ENCODE data around the gene NCAM1. TPM values are rescaled to one million over a fixed set of nuclear protein-coding genes. Genes with fewer than 3 reads are reported as not detected.
A peak's percentile ranks its signal among the peaks of the same experiment; 100 is the strongest.

NCAM1 gene
- total RNA-seq, 1 experiment from 2014 or later: 0.95 TPM

DNA sequence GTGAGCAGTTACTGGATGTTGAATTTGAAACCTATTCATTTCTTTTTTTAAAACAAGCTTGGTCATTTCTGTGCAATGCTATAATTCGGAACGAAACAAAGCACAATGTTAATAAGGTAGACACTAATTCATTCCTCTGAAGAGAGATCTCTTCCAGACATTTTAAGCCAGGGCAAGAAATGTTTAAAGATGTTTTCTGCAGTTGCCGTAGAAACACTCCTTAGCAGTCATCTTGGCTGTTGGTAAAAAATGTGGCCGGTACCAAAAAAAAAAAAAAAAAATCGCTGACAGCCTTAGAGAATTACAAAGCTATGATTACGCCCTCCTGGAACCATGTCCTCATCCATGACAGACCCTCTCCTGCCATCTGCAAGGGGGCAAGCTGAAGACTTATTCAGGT lies 286.7 kb downstream of the NCAM1 start:
- Mint-ChIP-seq H3K27ac (ENCODE audit: unreplicated experiment) (no peak overlapping the region), H3K36me3 (ENCODE audit: insufficient read depth, unreplicated experiment) (no peaks in the 10 kb centered on the region), H3K27me3 (ENCODE audit: insufficient read depth, unreplicated experiment) (peaks cover 48% of the 10 kb centered on the region), H3K4me3 (ENCODE audit: unreplicated experiment) (no peak overlapping the region), H3K4me1 (ENCODE audit: low read depth, unreplicated experiment) (no peaks in the 10 kb centered on the region), H3K9me3 (ENCODE audit: unreplicated experiment) (no peaks in the 10 kb centered on the region)
- no peak for DNase-seq
- TF ChIP-seq, protein P1, sequence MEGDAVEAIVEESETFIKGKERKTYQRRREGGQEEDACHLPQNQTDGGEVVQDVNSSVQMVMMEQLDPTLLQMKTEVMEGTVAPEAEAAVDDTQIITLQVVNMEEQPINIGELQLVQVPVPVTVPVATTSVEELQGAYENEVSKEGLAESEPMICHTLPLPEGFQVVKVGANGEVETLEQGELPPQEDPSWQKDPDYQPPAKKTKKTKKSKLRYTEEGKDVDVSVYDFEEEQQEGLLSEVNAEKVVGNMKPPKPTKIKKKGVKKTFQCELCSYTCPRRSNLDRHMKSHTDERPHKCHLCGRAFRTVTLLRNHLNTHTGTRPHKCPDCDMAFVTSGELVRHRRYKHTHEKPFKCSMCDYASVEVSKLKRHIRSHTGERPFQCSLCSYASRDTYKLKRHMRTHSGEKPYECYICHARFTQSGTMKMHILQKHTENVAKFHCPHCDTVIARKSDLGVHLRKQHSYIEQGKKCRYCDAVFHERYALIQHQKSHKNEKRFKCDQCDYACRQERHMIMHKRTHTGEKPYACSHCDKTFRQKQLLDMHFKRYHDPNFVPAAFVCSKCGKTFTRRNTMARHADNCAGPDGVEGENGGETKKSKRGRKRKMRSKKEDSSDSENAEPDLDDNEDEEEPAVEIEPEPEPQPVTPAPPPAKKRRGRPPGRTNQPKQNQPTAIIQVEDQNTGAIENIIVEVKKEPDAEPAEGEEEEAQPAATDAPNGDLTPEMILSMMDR (IDR thresholded peaks at IDR 0.05; ENCODE audit: insufficient read depth in 1 of 2, low read depth in 1 of 2, low read length in 1 of 2, severe bottlenecking in 1 of 2, unreplicated experiment in 1 of 2): no peak
- Histone ChIP-seq H3K4me3 (ENCODE audit: low read depth, low read length) (no peak overlapping the region), H3K4me1 (no peaks in the 10 kb centered on the region), H3K27me3 (replicated peaks; ENCODE audit: control insufficient read depth, insufficient read depth, low read length) (peaks cover 9% of the 10 kb centered on the region; the same call in 1 of the 2 replicates), H3K9me3 (no peaks in the 10 kb centered on the region), H3K36me3 (ENCODE audit: control insufficient read depth, insufficient read depth, low read length) (no peaks in the 10 kb centered on the region)
- CTCF ChIA-PET: interaction anchor here (0.8 to 1.2 kb wide), 2 partner anchors 42 to 660 kb away, joined by 3 read pairs; no protein-coding TSS in a partner anchor
- POLR2A ChIA-PET: no interaction called here
- BruUV-seq (replicated peaks): no TSS peak
- intact Hi-C loops (cut with micrococcal nuclease; ENCODE audit: unreplicated experiment): no loop called here

DNA sequence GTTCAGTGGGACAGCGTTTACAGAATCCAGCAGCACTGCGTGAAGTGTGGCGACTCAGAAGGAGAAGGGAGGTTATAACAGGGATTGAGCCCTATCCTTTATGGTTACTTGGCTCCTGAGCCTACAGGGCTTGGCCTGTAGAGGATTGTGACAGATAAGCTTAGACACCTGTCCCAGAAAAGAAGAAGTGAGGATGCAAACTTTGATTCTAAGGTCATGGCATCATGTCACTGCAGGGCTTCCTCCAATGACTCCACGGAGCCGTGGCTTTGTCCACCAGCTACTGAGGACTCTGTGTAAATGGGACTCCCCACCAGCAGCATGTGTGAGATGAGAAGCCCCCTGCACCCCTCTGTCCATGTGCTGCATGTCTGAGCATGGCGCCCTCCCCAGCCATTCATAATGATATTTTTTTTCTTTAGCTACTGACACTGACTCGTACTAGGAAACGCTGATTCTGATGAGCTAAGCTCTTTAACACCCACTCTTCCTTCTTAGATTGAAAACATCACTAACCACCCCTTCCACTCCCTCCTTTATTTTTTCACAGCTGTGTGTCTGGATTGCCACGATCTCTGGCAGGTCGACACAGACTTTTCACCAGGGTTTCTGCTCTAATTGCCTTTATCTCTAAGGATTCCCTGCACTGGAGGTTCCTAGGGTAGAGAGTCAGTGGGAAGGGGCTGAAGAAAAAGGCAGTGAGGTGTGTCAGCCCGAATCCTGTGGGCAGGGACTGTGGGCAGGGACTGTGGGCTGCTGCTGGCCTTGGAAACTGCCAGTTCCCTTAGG lies 287.7 kb downstream of the NCAM1 start:
- Histone ChIP-seq H3K9me3 (no peaks in the 10 kb centered on the region), H3K36me3 (ENCODE audit: control insufficient read depth, insufficient read depth, low read length) (no peaks in the 10 kb centered on the region), H3K27me3 (replicated peaks; ENCODE audit: control insufficient read depth, insufficient read depth, low read length) (peaks cover 6% of the 10 kb centered on the region; the same call in 1 of the 2 replicates), H3K4me3 (ENCODE audit: low read depth, low read length) (no peak overlapping the region), H3K4me1 (no peaks in the 10 kb centered on the region)
- no peak for DNase-seq
- H3K4me3 Mint-ChIP-seq (ENCODE audit: unreplicated experiment): no peak overlapping the region
- no peaks in the 10 kb centered on the region for H3K36me3 Mint-ChIP-seq (ENCODE audit: insufficient read depth, unreplicated experiment)
- ChIA-PET POLR2A (no interaction called here), CTCF (interaction anchor here (0.8 to 1.4 kb wide), 3 partner anchors 9 to 660 kb away, joined by 3 to 6 read pairs (median 3); no protein-coding TSS in a partner anchor)
- no peaks in the 10 kb centered on the region for H3K9me3 Mint-ChIP-seq (ENCODE audit: unreplicated experiment)
- H3K27me3 Mint-ChIP-seq (ENCODE audit: insufficient read depth, unreplicated experiment): peaks cover 48% of the 10 kb centered on the region
- no TSS peak for BruUV-seq (replicated peaks)
- H3K27ac Mint-ChIP-seq (ENCODE audit: unreplicated experiment): no peak overlapping the region
- no peaks in the 10 kb centered on the region for H3K4me1 Mint-ChIP-seq (ENCODE audit: low read depth, unreplicated experiment)
- intact Hi-C loops (cut with micrococcal nuclease; ENCODE audit: unreplicated experiment): no loop called here
- TF ChIP-seq, protein P1 (IDR thresholded peaks at IDR 0.05; ENCODE audit: insufficient read depth in 1 of 2, low read depth in 1 of 2, low read length in 1 of 2, severe bottlenecking in 1 of 2, unreplicated experiment in 1 of 2): no peak

DNA sequence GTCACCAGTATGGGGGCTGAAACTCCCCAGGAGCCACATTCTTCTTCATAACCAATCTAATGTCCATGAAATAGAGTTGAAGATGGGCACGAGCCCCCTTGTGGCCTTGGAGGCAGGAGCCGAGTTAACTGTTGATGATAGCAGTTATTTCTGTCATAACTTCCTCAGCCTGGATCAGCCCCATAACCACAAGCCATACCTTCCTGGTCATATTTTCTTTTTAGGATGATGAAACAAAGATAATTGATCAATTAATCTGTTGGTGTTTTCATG lies 288.2 kb downstream of the NCAM1 start:
- Mint-ChIP-seq H3K27me3 (ENCODE audit: insufficient read depth, unreplicated experiment) (peaks cover 50% of the 10 kb centered on the region), H3K27ac (ENCODE audit: unreplicated experiment) (no peak overlapping the region), H3K4me1 (ENCODE audit: low read depth, unreplicated experiment) (no peaks in the 10 kb centered on the region), H3K36me3 (ENCODE audit: insufficient read depth, unreplicated experiment) (no peaks in the 10 kb centered on the region), H3K4me3 (ENCODE audit: unreplicated experiment) (no peak overlapping the region), H3K9me3 (ENCODE audit: unreplicated experiment) (no peaks in the 10 kb centered on the region)
- H3K36me3 ChIP-seq (ENCODE audit: control insufficient read depth, insufficient read depth, low read length): no peaks in the 10 kb centered on the region
- no TSS peak for BruUV-seq (replicated peaks)
- no peaks in the 10 kb centered on the region for H3K4me1 ChIP-seq
- ChIA-PET CTCF (interaction anchor here (1.4 kb wide), 1 partner anchor 10 kb away, joined by 6 read pairs; no protein-coding TSS in a partner anchor), POLR2A (no interaction called here)
- H3K27me3 ChIP-seq (replicated peaks; ENCODE audit: control insufficient read depth, insufficient read depth, low read length): peaks cover 6% of the 10 kb centered on the region; the same call in 1 of the 2 replicates
- peak in 1 of 2 experiments; percentile 25 for DNase-seq
- TF ChIP-seq, protein P1 (IDR thresholded peaks at IDR 0.05; ENCODE audit: insufficient read depth in 1 of 2, low read depth in 1 of 2, low read length in 1 of 2, severe bottlenecking in 1 of 2, unreplicated experiment in 1 of 2): peak; percentile 54 to 62
- no peak overlapping the region for H3K4me3 ChIP-seq (ENCODE audit: low read depth, low read length)
- intact Hi-C loops (cut with micrococcal nuclease; ENCODE audit: unreplicated experiment): no loop called here
- no peaks in the 10 kb centered on the region for H3K9me3 ChIP-seq
